CD1c-positive myeloid dendritic cell (primary cell): Measurements from ENCODE around the gene PPP1R12B.
"Not testable (repeated sequence)": the region's sequence is repeated elsewhere in the genome, so short reads cannot be mapped to it uniquely, and the experiment has no call there.

Source experiments
- DNase-seq: peaks from one replicate; pipeline ENCODE4 v3.0.0-alpha.2; 2016; ENCODE audit errors: extremely low spot score

The PPP1R12B gene

DNA sequence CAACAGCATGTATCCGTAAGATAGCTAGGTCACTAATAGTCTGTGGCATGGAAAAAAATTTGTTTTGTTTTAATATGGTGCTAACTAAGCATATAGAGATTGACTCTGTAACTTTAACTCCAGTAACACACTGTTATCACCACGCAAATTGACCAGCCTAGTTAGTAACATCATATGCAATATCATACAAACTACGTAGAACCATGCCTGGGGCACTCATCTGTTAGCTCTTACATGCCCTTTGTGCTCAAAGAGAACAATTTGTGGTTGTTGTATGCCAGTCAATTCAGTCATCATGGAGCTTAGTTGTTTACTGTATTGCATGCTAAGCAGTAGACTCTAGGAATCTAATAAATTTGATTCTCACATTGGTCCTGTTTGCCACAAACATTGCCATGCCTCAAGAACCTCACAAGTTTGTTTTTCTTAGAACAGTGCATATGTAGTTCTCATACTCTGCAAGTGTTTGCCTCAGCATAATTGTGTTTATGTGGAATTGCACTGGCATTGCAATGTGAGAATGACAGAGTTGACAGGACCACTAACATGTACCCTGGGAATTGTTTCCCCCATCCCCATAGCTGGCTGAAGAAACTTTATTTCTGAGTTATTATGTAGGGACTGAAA is 179.7 kb downstream of the PPP1R12B start:
- DNase-seq, result not testable (repeated sequence)

DNA sequence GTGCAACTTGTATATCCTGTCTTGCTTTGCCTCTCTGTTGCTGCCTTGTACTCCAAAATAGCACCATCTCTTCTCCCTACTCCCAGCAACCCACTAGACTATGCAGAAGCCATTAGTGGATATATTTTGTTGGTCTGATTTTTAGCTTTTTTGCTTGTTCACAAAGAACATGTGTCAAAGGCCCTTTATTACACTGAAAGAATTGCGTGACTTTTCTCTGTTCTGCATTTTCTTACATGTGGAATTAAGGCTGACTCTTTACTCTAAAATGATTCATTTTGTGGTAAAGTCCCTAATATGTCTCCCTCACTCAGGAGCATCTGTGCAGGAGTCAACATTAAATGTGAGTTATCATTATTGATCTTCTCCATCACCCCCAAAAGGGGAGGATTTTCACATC is 182.2 kb downstream of the PPP1R12B start:
- peak; percentile 84 for DNase-seq

DNA sequence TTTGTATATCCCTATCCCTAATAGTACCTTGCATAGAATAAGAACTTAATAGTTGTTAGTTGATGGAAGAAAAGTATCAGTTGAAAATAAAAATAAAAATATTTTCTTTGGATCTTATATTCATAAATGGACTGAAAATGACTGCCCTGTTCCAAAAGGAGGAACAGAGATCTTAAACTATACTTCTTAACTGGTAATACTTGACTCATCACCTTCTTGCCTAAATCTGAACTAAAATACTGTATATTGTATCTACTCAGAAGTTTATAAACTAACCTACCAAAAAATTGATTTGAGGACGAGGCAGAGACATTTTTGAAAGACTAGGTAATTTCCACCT is 182.9 kb downstream of the PPP1R12B start:
- peak; percentile 62 for DNase-seq

DNA sequence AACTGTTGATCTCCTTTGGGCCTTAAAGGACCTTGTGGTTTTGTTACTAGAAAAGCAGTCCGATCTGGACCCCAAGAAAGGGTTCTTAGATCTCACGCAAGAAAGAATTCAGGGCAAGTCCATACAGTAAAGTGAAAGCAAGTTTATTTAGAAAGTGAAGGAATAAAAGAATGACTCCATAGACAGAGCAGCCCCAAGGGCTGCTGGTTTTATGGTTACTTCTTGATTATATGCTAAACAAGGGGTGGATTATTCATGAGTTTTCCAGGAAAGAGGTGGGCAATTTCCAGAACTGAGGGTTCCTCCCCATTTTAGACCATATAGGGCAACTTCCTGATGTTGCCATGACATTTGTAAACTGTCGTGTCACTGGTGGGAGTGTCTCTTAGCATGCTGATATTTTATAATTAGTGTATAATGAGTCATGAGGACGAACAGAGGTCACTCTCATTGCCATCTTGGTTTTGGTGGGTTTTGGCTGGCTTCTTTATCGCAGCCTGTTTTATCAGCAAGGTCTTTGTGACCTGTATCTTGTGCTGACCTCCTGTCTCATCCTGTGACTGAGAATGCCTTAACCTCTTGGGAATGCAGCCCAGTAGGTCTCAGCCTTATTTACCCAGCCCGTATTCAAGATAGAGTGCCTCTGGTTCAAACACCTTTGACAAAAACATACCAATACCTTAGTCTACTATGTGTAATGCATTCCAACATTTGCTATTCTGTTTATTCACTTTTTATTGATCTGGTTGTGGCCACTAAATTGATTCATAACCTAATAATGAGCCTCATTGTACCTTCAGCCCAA is 183.5 kb downstream of the PPP1R12B start:
- peak; percentile 76 for DNase-seq

DNA sequence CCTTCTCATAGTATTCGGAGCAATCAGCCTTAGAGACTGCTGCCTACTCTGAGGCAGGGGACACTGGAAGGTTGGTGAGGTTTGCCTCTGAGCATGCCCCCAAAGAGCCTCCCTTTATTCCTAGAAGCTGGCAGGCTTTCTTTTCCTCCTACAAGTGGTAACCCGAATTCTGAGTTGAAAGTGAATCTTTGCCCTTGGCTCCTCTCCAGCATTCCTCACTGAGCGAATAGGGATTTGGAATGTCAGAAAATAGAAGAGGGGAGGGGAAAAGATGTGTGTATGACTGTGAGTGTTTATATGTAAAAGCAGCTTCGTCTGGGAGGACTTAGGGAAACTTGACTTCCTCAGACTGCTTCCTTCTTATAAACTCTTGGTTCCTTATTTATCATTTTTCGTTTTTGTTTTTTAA is 190.7 kb downstream of the PPP1R12B start:
- DNase-seq, result peak; percentile 66

DNA sequence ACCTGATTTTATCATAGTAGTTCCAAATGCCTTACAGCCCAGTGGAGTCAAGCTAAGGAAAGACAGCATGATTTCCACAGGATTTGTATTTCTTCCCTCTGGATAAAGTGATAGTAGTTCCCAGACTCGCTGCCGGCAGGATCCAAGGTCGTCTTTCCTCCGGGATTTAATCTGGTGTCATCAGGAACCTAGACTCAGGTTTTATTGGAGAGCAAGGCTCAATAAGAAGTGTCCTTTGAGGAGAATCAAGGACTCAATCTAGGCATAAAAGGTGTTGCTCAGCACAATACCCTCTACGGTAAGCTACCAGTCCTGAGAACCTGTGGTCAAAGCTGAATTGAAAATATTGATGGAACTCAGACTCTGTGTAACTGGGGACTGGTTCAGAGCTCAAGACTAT is 191.1 kb downstream of the PPP1R12B start:
- DNase-seq, result not testable (repeated sequence)

DNA sequence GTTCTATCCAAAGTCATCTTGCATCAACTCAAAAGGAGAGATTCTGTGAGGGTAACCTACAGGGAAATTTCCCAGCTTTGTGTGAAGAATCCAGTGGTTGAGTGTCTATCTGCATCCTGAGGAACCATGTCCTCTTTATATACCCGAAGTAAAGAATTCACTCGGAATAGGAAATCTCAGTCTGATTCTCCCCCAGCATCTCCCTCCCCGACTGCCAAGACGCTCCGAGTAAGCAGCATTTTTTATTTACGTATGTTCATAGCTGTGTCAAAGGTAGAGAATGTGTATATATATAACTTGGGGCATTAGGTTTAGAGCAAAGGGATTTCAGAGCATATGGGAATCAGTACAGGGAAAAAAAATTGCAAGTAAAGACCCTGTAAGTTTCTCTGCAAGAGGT is 191.5 kb downstream of the PPP1R12B start:
- DNase-seq, result no peak

DNA sequence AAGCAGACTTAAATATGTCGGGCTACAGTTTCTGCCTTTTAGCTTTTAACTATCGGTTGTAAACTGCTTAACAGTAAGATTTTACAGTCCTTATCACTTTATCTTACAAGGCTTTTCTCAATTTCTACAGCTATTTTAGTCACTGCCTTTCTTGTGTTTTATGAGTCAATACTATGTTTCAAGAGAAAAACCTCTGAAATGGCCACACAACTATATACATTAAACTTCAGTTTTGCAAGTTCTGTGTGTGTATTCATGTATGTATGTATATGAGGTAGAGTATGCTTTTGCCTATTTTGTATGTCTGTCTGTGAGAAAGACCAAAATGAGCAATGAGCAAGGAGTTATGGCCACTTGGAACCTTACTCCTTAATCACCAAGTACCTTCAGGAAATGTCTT is 191.9 kb downstream of the PPP1R12B start:
- DNase-seq, result no peak

DNA sequence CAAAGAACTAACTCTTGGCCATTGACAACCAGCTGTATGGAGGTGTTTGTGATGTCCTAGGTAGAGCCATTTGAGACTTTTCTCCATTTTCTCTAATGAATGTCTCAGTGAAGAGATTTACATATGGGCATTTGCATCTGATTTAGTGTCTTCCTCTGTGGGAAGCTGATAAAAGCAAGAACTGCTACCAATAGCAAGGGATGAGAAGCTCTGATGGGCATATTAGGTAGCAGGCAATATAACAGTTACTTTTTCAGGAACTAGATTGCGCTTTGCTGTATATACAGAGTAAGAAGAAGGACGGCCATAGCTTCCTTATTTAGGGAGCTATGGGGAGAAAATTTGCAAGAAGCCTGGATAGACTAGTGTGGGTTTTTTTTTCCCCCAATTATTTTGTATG is 192.4 kb downstream of the PPP1R12B start:
- peak; percentile 38 for DNase-seq

DNA sequence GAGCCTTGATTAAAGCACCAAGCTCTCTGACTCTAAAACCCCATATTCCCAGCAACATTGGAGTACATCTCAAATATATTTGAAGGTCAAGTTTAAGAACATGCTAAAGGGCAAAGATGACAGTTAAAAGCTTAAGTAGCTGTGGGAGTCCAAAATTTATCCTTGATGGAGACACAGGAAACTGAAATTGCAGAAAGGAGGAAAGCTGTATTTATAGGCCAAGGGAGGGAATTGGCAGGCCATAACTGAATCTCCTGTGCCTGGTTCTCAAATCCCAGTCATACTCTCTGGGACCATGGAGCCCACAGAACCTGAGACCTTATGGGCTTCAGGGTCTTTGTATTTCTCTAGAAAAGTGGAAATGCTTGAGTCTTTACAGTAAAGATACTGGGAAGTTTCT is 193.9 kb downstream of the PPP1R12B start:
- not testable (repeated sequence) for DNase-seq

DNA sequence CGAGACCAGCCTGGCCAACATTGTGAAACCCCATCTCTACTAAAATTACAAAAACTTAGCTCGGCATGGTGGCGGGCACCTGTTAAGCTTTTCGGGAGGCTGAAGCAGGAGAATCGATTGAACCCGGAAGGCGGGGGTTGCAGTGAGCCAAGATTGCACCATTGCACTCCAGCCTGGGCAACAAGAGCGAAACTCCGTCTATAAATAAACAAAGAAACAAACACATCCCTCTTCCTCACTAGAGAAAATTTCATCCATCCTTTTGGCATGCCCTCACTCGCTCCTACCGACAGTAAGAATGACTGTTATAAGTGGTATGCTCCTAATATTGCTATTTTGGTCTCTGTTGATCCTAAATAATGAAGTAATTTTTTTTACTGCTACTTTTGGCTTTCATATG is 195.0 kb downstream of the PPP1R12B start:
- DNase-seq, result not testable (repeated sequence)

DNA sequence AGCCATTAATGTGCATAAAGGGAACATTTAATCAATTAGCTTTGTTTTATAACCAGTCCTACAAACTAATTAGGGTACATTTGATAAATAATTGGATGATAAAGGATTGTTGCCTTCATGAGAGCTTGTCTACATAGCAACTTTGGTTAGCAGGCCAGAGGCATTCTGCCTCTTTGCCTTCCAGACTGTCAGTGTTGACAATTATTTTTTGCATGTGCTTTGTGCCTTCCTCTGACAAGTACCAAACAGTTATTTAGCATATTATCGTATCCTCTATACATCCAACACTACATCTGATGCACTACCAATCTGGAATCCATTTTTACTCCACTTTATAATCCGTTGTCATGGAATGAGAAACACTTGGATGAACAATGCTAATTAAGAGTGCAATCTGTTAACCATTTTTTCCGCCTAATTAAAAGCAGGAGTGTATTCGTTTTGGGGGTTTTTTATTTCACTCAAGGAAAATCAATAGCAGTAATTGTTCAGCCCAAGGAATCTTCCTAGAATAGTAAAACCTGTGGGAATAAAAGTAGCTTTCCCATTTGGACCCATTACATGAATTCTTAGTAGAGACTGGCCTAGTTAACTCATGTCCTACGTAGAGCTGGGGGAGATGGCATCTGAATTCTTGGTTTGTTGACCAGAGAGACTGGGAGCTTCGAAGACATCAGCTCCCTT is 196.4 kb downstream of the PPP1R12B start:
- DNase-seq, result not testable (repeated sequence)

DNA sequence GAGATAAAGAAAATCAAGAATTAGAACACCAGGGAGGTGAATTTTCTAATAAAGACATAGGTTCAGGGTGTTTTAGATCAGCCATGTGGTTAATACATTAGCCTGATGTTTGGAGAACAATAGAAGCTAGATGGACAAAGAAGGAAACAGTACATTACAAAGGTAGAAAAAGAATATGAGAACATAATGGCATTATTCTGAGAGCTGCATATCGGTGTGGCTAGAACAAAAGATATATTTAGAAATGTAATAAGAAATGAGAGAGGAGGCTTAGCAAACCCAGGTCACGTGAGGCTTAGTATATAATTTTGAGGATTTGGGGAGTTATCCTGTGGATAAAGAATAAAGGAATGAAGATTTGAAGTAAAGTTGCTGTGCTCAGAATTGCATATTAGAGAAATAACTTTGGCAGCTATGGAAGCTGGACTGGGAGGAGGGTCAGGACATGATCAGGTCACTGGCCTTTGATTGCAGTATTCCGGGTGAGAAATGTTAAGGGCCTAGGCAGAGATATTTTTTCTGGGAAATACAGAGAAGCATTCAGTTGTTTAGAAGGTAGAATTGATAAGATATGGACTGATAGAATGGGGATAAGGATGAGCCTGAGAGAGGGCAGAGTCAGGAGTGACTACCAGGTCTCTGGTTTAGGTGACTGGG is 197.3 kb downstream of the PPP1R12B start:
- DNase-seq, result not testable (repeated sequence)

DNA sequence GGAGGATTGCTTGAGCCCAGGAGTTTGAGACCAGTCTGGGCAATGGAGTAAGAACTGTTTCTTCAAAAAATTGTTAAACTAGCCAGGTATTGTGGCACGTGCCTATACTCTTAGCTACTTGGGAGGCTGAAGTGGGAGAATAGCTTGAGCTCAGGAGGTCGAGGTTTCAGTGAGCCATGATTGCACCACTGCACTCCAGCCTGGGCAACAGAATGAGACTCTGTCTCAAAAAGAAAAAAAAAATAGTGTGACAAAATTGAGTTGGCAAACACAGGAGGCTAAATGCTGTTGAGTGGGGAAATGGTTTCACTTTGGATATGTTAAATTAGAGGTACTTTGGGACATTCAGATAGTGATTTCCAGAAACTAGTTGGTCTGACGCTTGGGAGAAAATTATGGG is 197.9 kb downstream of the PPP1R12B start:
- not testable (repeated sequence) for DNase-seq

DNA sequence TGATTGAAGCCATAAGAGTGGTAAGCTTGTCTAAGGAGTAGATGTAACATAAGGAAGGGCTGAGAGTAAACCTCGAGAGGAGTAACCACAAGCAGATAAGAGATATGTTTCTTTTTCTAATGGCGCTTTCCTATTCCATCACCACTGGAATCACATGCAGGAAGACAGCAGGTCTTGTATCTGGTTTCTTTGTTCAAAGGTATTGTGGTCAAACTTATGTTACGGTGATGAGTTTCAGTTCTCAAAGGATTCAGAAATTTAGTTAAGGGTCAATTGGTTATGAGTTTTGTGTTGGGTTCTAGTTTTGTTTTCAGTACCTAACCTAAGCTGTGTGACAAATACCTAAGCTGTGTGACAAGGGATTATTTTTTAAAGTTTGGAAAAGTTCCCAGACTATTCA is 198.3 kb downstream of the PPP1R12B start:
- DNase-seq, result not testable (repeated sequence)

DNA sequence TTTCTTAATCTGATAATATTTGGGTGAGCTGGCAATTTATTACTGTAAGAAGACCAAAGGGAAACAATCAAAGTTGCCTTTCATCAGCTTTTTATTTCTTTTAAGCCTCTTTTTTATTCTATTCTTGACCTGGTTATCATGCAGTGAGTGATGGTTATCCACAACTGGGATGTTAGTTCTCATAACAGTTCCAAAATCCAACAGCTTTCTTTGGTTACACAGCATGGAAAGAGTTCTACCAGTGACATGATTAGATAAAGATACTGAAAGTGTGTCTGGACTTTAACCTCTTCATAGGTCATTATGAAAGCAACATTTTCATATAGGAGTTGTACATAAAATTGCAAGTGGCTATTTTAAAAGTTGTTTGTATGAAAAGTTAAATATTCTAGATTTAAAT is 198.7 kb downstream of the PPP1R12B start:
- no peak for DNase-seq

DNA sequence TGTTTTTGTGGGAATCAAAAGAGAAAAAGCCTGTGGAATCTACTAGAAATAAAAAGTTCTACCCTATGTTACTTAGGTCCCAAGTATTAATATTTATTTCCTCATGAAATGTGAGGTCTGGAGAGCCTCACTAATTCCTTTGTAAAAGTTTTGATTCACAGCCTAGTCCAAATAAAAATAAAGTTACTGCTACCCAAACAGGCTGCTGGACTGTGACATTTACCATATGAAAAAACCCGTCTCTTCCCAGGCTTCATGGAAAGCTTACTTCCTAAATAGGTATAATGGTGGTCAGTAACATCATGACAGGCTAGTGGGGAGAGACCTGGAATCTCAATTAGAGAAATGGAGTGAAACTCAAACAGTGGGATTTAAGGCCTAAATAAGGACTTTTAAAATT is 201.6 kb downstream of the PPP1R12B start:
- not testable (repeated sequence) for DNase-seq

DNA sequence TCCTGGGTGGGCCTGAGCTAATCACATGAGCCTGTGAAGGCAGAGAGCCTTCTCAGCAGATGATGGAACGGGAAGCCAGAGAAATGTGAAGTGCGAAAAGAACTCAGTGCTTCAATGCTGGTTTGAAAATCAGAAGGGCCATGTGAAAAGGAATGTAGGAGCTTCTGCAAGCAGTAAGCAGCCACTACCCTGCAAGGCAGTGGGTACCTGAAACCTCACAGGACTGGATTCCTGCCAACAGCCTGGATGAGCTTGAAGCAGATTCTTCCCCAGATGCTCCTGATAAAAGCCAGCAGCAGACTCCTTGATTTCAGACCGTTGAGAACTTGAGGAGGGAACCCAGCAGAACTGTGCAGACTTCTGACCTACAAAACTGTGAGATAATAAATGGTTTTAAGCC is 203.2 kb downstream of the PPP1R12B start:
- DNase-seq, result no peak

DNA sequence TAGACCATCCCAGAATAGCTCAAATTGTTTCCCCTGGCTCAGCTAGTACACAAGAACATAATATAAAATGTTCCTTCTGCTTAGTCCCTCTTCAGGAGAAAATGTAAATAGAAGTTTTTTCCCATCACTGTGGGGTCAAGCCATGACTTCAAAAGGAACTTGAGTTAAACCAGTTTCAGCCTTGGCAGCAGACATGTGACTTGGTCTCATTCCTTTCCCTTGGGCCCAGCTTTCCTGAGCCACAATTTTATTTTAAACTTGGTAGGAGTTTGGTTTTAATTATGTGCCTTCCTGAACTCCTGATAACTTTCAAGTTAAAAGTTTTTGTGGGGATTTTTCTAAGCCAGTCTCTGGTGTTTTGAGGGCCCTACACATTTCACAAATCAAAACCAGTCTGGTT is 204.1 kb downstream of the PPP1R12B start:
- not testable (repeated sequence) for DNase-seq

DNA sequence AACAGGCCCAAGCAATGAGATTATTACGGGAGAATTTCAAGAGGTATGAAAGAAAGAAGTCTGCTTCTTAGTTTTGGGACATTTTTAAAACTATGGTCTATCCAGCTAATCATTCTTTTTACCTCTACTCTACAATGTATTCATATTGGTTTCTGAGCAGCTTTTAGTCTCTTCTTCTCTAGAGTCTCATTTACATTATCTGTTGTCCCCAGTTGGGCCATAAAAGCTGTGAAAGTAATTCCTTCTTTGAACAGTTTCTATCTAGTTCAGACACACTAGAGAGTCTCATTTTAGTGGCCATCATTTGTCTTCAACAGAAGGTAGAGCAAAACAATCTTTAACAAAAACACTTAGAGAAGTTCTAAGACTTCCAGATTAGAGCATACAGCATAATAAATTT is 204.6 kb downstream of the PPP1R12B start:
- DNase-seq, result not testable (repeated sequence)

DNA sequence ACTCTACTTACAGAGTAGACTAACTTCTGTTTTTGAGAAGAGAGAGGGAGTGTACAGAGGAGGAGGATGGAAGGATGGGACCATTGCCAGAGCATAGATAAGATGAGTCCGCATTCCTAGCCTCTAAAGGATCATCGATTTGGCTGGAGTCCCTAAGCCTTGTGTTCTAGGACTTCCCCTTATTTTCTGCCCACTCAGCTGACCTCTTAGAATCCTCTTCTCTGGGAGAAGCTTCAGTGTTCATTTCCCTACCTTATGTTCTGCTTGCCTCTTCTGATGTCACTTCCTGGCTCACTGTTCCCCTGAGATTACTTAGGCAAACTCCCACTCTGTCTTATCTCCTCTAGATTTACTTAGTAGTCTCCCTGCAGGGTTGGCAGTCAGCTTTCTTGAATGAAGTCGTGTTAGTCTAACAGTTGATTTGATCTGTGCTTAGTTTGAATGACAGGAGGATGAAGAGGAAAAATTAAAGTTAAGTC is 205.1 kb downstream of the PPP1R12B start:
- DNase-seq, result peak; percentile 86

DNA sequence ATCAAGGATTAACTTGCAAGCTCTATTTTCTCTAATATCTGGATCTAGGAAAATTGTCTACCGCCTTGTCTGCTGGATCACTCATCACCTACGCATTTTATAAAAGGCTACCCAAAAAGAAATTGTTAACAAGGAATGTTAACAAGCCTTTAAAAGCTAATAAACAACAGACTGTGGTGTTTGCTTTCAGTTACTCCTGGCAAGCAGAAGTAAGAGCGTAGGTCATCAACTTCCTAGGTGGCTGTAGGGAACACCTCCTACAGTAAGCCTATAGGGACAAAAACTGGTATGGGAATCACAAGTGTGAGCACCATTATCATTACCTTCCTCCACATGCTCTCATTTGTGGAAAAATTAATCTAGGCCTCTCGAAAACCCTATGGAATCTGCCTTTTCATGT is 206.1 kb downstream of the PPP1R12B start:
- not testable (repeated sequence) for DNase-seq
